Stomach (tissue), 9 donors: Measurements from ENCODE around the gene BTG2. TPM values are rescaled to one million over a fixed set of nuclear protein-coding genes. Genes with fewer than 3 reads are reported as not detected.
A peak's percentile ranks its signal among the peaks of the same experiment; 100 is the strongest.

Experiments used
- DNase-seq, 2 donors: peaks; one replicate each; pipeline versions ENCODE4 v3.0.0 to v3.0.0-alpha.2; 2013 to 2019
- H3K27ac ChIP-seq, 5 donors: fragments of 200-600 bp in 4 of 5; sonication (generic) in 4 of 5; one replicate each; pipeline ENCODE4 v1.5.1; 2013 to 2019; ENCODE audit warnings: mild to moderate bottlenecking in 1 of 5, moderate library complexity in 1 of 5
- H3K27me3 ChIP-seq, 3 donors: fragments of 200-600 bp; sonication (generic); one replicate each; pipeline ENCODE4 v1.5.1; 2017 to 2019; ENCODE audit warnings: mixed run types in 1 of 3
- H3K36me3 ChIP-seq, 4 donors: fragments of 200-600 bp; sonication (generic); 1 replicate in 3 of 4; 2 replicates in 1 of 4; pipeline ENCODE4 v1.5.1; 2016 to 2019
- H3K4me1 ChIP-seq, 4 donors: fragments of 200-600 bp; sonication (generic); one replicate each; pipeline ENCODE4 v1.5.1; 2016 to 2019
- H3K4me3 ChIP-seq, 4 donors: fragments of 200-600 bp; sonication (generic) in 3 of 4; one replicate each; pipeline ENCODE4 v1.5.1; 2016 to 2019; ENCODE audit warnings: mild to moderate bottlenecking in 1 of 4
- H3K9me3 ChIP-seq, 4 donors: fragments of 200-600 bp; sonication (generic); one replicate each; pipeline ENCODE4 v1.5.1; 2016 to 2019
- CTCF ChIP-seq, 7 experiments: fragments of 450-650 bp in 4 of 7; fragments of 200-600 bp in 3 of 7; sonication (generic) in 3 of 7; IDR thresholded peaks; one replicate each; pipeline ENCODE4 v1.5.1; 2016 to 2019; ENCODE audit warnings: antibody characterized with exemption in 7 of 7, control low read depth in 2 of 7, mild to moderate bottlenecking in 1 of 7
- EP300 ChIP-seq: sonication (generic); formaldehyde crosslinking; IDR thresholded peaks from one replicate; pipeline ENCODE4 v1.6.1; 2017; ENCODE audit warnings: antibody characterized with exemption
- POLR2A ChIP-seq, 4 donors: fragments of 450-650 bp; IDR thresholded peaks; one replicate each; pipeline ENCODE4 v1.6.1; 2016; ENCODE audit warnings: antibody characterized with exemption in 4 of 4, control low read depth in 2 of 4, mild to moderate bottlenecking in 1 of 4, moderate library complexity in 1 of 4
- POLR2AphosphoS5 ChIP-seq, 3 donors: sonication (generic); formaldehyde crosslinking; IDR thresholded peaks; one replicate each; pipeline ENCODE4 v1.6.1; 2016; ENCODE audit warnings: antibody characterized with exemption in 3 of 3
- WGBS, 5 donors: extraction: QIAGEN DNeasy Blood & Tissue Kit in 3 of 5; methylation state at CpG; one replicate each; pipeline versions ENCODE4 v1.1.5 to v1.1.7; 2013 to 2018; 5-methylcytosine and 5-hydroxymethylcytosine counted together
- intact Hi-C: fragments of 100-400 bp; cut with DNase I; formaldehyde crosslinking; loops from one replicate; pipeline ENCODE4 v1.15.1; 2023; ENCODE audit warnings: low total_unique reads
- polyA plus RNA-seq, 3 donors: library from polyadenylated mRNA; stranded (reverse); fragments of 200-250 nt; gene quantifications; one replicate each; pipeline ENCODE4 v1.2.3, GENCODE V29; 2013
- total RNA-seq, 5 donors: library from RNA; depleted of rRNA; stranded (reverse); fragments of >200 nt; gene quantifications; one replicate each; pipeline versions ENCODE4 v1.1.0 to v1.2.3, GENCODE V29; 2014 to 2016
- donor health status: healthy with polysubstance abuse.
- donor health status: Bipolar disorder and iron deficiency.
- donor health status: healthy.

BTG2 gene
- total and polyA plus RNA-seq, 8 donors = 46.4 to 231 (median 87.4) TPM

GRCh38 chr1:203331224-203331623, 25.9 kb downstream of the BTG2 start:
- 44 to 68% (median 57%) methylated on average over 1 of the region's 1 CpG for WGBS, 5 donors
- intact Hi-C loops = no loop called here

DNA sequence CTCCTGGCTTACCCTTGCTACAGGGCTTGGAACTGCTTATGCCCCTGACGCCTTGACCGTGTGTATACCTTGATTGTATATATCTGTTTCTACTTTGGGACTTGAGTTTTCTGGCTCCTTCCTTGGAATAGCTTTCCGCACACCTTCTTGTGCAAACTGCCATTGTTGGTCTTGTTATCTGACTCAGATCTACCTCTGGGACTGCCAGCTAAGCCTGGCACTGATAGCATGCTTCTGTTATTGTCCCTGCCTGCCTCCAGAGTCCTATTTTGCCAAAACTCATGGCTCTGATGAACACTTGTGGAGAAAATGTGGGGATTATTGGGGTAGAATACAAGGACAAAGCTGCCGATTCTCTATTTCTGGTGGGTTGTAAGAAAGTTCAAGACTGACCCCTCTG, 30.2 kb downstream of the BTG2 start:
- Histone ChIP-seq H3K4me1 (peaks cover 0 to 33% (median 22%) of the 10 kb centered on the region in 4 donors), H3K27ac (peak overlapping the region; percentile 29 to 66 (median 54)), H3K4me3 (no peak overlapping the region), H3K27me3 (no peaks in the 10 kb centered on the region), H3K9me3 (no peaks in the 10 kb centered on the region), H3K36me3 (no peaks in the 10 kb centered on the region)
- no peak for TF ChIP-seq POLR2A (IDR thresholded peaks at IDR 0.05)
- TF ChIP-seq EP300 = no peak
- TF ChIP-seq CTCF (IDR thresholded peaks at IDR 0.05) = no peak
- no peak for TF ChIP-seq POLR2AphosphoS5 (IDR thresholded peaks at IDR 0.05)
- intact Hi-C loops = no loop called here
- DNase-seq = peak in 1 of 2 donors; percentile 58
- 43 to 63% (median 51%) methylated on average over 4 of the region's 4 CpGs for WGBS, 5 donors

More at GRCh38 chr1:203331224-203331623, 25.9 kb downstream of the BTG2 start:
- DNase-seq = no peak
- Histone ChIP-seq H3K4me1 (peaks cover 23 to 41% (median 29%) of the 10 kb centered on the region in 4 donors), H3K27ac (no peak overlapping the region), H3K9me3 (no peaks in the 10 kb centered on the region), H3K27me3 (no peaks in the 10 kb centered on the region), H3K4me3 (no peak overlapping the region), H3K36me3 (no peaks in the 10 kb centered on the region)
- TF ChIP-seq POLR2A (IDR thresholded peaks at IDR 0.05) (no peak), CTCF (IDR thresholded peaks at IDR 0.05) (no peak), POLR2AphosphoS5 (IDR thresholded peaks at IDR 0.05) (no peak), EP300 (no peak)

DNA sequence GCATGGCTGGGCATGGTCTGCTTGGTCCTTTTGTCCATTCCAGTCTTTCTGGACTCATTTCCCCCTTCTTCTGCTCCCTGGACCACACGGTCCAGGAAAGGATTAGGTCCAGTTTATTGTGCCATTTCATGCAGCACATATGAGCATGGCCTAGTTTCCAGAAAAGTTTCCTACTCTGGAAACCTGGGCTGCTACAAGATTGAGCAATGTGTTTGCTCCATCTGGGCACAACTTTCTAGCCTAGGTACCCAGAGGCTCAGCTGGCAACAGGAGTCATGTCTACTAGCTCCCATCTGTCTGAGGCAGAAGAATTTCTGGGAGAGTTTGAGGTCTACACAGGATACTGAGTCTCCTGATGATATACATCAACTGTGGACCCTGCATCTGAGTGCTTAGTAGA, 30.8 kb downstream of the BTG2 start:
- Histone ChIP-seq H3K4me3 (no peak overlapping the region), H3K27ac (peak overlapping the region; percentile 2 to 66 (median 36)), H3K36me3 (peaks cover 0 to 5% (median 3%) of the 10 kb centered on the region in 4 donors), H3K27me3 (no peaks in the 10 kb centered on the region), H3K9me3 (no peaks in the 10 kb centered on the region), H3K4me1 (peaks cover 0 to 34% (median 22%) of the 10 kb centered on the region in 4 donors)
- 21 to 45% (median 32%) methylated on average over 1 of the region's 1 CpG for WGBS, 5 donors
- DNase-seq = no peak
- intact Hi-C loops = no loop called here
- TF ChIP-seq POLR2A (IDR thresholded peaks at IDR 0.05) = no peak
- no peak for TF ChIP-seq POLR2AphosphoS5 (IDR thresholded peaks at IDR 0.05)
- no peak for TF ChIP-seq EP300
- TF ChIP-seq CTCF (IDR thresholded peaks at IDR 0.05) = no peak

DNA sequence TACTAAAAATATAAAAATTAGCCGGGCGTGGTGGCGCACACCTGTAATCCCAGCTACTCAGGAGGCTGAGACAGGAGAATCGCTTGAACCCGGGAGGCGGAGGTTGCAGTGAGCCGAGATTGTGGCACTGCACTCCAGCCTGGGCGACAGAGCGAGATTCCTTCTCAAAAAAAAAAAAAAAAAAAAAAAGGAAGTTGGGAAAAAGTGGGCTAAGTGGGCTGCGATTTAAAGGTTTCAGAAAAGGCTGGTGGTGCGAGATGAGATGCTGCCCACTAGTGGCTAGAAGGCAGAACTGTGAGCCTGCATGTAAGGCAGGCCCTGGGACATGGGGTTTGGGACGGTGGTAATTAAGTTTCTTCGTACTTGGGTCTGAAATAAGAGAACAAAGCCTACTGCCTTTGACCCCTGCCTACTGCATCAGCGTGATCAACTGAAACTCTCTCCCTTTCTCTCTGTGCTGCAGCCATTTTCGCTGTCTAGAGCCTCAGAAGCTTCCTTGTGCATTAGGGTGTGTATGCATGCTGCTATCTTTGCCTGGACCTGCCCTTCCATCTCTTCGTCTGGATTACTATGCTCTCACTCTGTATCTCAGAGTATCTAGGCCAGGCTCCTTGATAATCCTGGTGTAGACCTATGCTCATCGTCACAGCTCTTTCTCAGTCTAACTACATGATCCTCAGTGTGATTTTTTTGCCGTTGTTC, 33.2 kb downstream of the BTG2 start:
- H3K27ac ChIP-seq = no peak overlapping the region
- no peak overlapping the region for H3K4me3 ChIP-seq
- H3K27me3 ChIP-seq = no peaks in the 10 kb centered on the region
- intact Hi-C loops = loop anchor here (2.0 kb wide), 1 partner anchor 66 kb away; no protein-coding TSS in a partner anchor
- DNase-seq = peak; percentile 72 to 89
- peaks cover 0 to 17% (median 7%) of the 10 kb centered on the region in 4 donors for H3K36me3 ChIP-seq
- 45 to 51% (median 48%) methylated on average over 18 of the region's 18 CpGs for WGBS, 5 donors
- TF ChIP-seq POLR2A (IDR thresholded peaks at IDR 0.05) (no peak), EP300 (no peak), POLR2AphosphoS5 (IDR thresholded peaks at IDR 0.05) (peak in 1 of 3 donors; percentile 46), CTCF (IDR thresholded peaks at IDR 0.05) (peak in 5 of 7 experiments; percentile 79 to 98 (median 93))
- H3K9me3 ChIP-seq = no peaks in the 10 kb centered on the region
- peaks cover 0 to 46% (median 37%) of the 10 kb centered on the region in 4 donors for H3K4me1 ChIP-seq
